GM12874 (cell line): ENCODE measurements around the gene HSF2BP.

ENCODE experiments used
- CTCF ChIP-seq: IDR thresholded peaks from 2 replicates; pipeline ENCODE4 v1.5.1; 2011; ENCODE audit warnings: low read depth, mild to moderate bottlenecking, control low read depth, low read length, moderate library complexity; ENCODE audit not compliant: insufficient read depth

The HSF2BP gene

GRCh38 chr21:43581453-43581852 is 77.8 kb downstream of the HSF2BP start:
- no peak for TF ChIP-seq CTCF

- TF ChIP-seq CTCF: no peak
Observed at GRCh38 chr21:43578677-43579303, 80.5 kb downstream of the HSF2BP start.

GRCh38 chr21:43575473-43575844 is 83.8 kb downstream of the HSF2BP start:
- TF ChIP-seq CTCF: no peak

GRCh38 chr21:43574741-43575472 is 84.4 kb downstream of the HSF2BP start:
- no peak for TF ChIP-seq CTCF

GRCh38 chr21:43573921-43574320 is 85.4 kb downstream of the HSF2BP start:
- TF ChIP-seq CTCF: no peak

- TF ChIP-seq CTCF: no peak
Observed at GRCh38 chr21:43572446-43572845, 86.8 kb downstream of the HSF2BP start.

- no peak for TF ChIP-seq CTCF
Observed at GRCh38 chr21:43571976-43572375, 87.3 kb downstream of the HSF2BP start.
